Tibial artery (tissue), 4 donors: Measurements from ENCODE around the gene CCDC157.

Experiments
- DNase-seq, 2 donors: peaks; one replicate each; pipeline ENCODE4 v3.0.0-alpha.2; 2019
- H3K27ac ChIP-seq, 2 donors: fragments of 200-600 bp; sonication (generic) in 1 of 2; 1 replicate in 1 of 2; 2 replicates in 1 of 2; pipeline ENCODE4 v1.5.1; 2018 to 2019; ENCODE audit warnings: mild to moderate bottlenecking in 1 of 2
- H3K27me3 ChIP-seq, 2 donors: fragments of 200-600 bp; sonication (generic) in 1 of 2; one replicate each; pipeline versions ENCODE4 v1.5.1 to v1.6.0; 2016 to 2019
- H3K36me3 ChIP-seq, 3 donors: fragments of 200-600 bp; sonication (generic) in 2 of 3; one replicate each; pipeline ENCODE4 v1.5.1; 2016 to 2019; ENCODE audit warnings: mild to moderate bottlenecking in 2 of 3
- H3K4me1 ChIP-seq, 4 donors: fragments of 200-600 bp; sonication (generic) in 2 of 4; 1 replicate in 3 of 4; 2 replicates in 1 of 4; pipeline ENCODE4 v1.5.1; 2016 to 2019
- H3K4me3 ChIP-seq, 2 donors: fragments of 200-600 bp; sonication (generic) in 1 of 2; 1 replicate in 1 of 2; 2 replicates in 1 of 2; pipeline ENCODE4 v1.5.1; 2018 to 2019; ENCODE audit warnings: mild to moderate bottlenecking in 2 of 2
- H3K9me3 ChIP-seq, 3 donors: fragments of 200-600 bp; sonication (generic) in 1 of 3; one replicate each; pipeline ENCODE4 v1.5.1; 2016 to 2019
- intact Hi-C: fragments of 100-400 bp; cut with DNase I; formaldehyde crosslinking; loops from one replicate; pipeline ENCODE4 v1.15.0; 2023; ENCODE audit warnings: low total_unique reads
- TF ChIP-seq, protein P1 (sequence below), 2 experiments: fragments of 200-600 bp in 1 of 2; fragments of 450-650 bp in 1 of 2; IDR thresholded peaks; one replicate each; pipeline ENCODE4 v1.5.1; 2017 to 2019; ENCODE audit warnings: antibody characterized with exemption in 2 of 2, mild to moderate bottlenecking in 1 of 2, moderate library complexity in 1 of 2

Gene CCDC157

DNA sequence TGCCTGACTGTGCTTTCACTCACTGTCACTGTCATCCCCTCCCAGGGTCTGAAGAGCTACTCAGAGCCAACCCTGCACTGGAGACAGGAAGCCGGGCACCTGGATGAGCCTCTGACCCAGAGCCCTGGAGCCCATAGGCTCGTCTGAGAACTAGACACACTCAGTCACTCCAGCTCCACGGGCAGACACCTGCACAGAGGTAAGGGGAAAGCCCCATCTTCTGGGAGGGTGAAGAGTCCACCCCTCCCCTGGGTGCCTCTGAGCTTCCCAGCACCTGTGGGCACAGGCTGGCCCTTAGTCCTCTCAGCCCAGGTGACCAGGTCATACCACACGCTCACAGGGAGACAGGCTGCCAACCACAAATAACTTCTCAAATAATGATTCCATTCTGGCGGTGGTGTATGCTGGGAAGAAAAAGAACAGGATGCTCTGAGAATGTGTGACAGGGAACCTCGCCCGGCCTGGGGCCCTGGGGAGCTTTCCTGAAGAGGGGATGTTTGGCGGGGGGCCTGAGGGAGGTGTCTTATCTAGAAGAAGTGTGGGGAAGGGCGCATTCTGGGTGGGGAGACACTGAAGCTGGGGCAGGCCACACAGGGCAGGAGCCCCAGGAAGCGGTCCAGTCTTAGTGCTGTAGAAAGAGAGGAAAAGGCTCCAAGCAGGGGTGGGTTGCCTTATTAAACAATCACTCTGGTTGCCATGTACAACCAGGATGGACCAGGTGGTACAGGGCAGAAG is 5.3 kb downstream of the CCDC157 start:
- H3K9me3 ChIP-seq: no peaks in the 10 kb centered on the region
- no peak overlapping the region for H3K4me3 ChIP-seq
- H3K4me1 ChIP-seq: peaks cover 0 to 8% (median 6%) of the 10 kb centered on the region in 4 donors
- intact Hi-C loops: no loop called here
- peaks cover 0 to 15% (median 0%) of the 10 kb centered on the region in 3 donors for H3K36me3 ChIP-seq
- no peak for DNase-seq
- H3K27ac ChIP-seq: no peak overlapping the region
- H3K27me3 ChIP-seq: no peaks in the 10 kb centered on the region
- TF ChIP-seq, protein P1, sequence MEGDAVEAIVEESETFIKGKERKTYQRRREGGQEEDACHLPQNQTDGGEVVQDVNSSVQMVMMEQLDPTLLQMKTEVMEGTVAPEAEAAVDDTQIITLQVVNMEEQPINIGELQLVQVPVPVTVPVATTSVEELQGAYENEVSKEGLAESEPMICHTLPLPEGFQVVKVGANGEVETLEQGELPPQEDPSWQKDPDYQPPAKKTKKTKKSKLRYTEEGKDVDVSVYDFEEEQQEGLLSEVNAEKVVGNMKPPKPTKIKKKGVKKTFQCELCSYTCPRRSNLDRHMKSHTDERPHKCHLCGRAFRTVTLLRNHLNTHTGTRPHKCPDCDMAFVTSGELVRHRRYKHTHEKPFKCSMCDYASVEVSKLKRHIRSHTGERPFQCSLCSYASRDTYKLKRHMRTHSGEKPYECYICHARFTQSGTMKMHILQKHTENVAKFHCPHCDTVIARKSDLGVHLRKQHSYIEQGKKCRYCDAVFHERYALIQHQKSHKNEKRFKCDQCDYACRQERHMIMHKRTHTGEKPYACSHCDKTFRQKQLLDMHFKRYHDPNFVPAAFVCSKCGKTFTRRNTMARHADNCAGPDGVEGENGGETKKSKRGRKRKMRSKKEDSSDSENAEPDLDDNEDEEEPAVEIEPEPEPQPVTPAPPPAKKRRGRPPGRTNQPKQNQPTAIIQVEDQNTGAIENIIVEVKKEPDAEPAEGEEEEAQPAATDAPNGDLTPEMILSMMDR (IDR thresholded peaks at IDR 0.05): no peak

DNA sequence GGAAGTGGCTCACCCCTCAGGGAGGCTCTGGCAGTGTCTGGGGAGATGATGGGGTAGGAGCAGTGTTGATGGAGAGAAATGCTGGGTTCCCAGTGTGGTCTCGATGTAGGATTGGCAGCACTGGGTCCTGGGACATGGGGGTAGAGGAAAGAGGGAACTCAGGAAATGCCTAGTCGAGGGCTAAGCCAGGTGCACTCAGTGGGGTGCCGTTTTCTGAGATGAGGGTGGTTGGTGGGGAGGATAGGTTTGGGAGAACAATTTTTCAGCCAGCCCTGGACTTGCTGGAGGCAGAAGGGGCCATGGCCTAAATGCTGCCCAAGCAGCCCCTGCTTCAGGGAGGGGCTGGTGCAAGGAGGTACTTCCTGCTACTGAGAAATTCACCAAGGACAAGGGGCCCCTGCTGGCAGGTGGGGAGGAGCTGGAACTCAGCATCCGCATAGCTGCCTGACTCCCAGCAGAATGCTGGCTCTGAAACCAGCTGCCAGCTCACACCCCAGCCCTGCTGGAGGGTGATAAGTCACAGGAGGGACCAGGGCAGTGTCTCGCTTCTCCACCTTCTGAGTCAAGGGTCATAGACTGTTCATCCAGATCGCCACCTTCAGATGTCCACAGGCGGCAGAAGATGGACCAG is 6.0 kb downstream of the CCDC157 start:
- TF ChIP-seq, protein P1 (IDR thresholded peaks at IDR 0.05): no peak
- Histone ChIP-seq H3K4me1 (peaks cover 0 to 1% (median under 1%) of the 10 kb centered on the region in 4 donors), H3K27me3 (no peaks in the 10 kb centered on the region), H3K9me3 (no peaks in the 10 kb centered on the region), H3K36me3 (peaks cover 0 to 15% (median 0%) of the 10 kb centered on the region in 3 donors), H3K4me3 (no peak overlapping the region), H3K27ac (no peak overlapping the region)
- intact Hi-C loops: no loop called here
- no peak for DNase-seq

DNA sequence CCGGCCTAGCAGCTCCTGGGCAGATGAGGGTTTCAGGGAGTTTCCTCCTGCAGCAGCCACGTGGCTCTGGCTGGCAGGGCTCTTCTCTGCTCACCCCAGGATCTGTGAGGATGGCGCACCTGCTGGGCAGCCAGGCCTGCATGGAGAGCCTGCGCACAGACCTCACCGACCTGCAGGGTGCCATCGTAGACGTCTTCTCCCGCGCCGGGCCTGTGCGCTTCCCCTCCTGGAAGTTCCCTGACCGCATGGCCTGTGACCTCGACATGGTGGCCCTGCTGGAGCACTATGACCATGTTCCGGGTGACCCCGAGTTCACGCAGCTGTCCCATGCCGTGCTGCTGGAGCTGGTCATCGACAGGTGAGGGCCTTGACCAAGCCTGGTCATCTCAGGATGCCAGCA is 9.1 kb downstream of the CCDC157 start:
- peaks cover 0 to 15% (median 0%) of the 10 kb centered on the region in 3 donors for H3K36me3 ChIP-seq
- no peak overlapping the region for H3K4me3 ChIP-seq
- H3K4me1 ChIP-seq: no peaks in the 10 kb centered on the region
- H3K9me3 ChIP-seq: no peaks in the 10 kb centered on the region
- no peaks in the 10 kb centered on the region for H3K27me3 ChIP-seq
- no peak overlapping the region for H3K27ac ChIP-seq
- DNase-seq: no peak
- TF ChIP-seq, protein P1 (IDR thresholded peaks at IDR 0.05): no peak
- intact Hi-C loops: no loop called here

DNA sequence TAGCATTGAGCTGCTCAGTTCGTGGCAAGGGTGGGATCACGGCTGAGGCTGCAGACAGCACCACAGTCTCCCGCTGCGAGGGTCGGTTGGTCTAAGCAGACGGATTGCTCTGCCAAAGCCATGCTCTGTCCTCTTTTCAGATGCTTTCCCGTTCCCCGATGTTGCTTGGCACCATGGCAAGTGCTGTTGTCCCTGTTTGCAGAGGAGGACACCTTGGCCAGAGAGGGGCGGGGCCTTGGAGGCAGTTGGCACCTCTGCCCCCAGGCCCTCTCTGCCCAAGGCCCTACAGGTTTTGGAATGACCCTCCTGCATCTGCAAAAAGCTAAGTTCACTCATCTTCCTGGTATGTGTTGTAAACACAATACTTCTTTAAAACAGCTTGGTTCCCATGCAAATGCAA is 11.6 kb downstream of the CCDC157 start:
- TF ChIP-seq, protein P1 (IDR thresholded peaks at IDR 0.05): no peak
- no peak for DNase-seq
- H3K27ac ChIP-seq: no peak overlapping the region
- no peaks in the 10 kb centered on the region for H3K27me3 ChIP-seq
- no peak overlapping the region for H3K4me3 ChIP-seq
- no peaks in the 10 kb centered on the region for H3K4me1 ChIP-seq
- peaks cover 0 to 10% (median 0%) of the 10 kb centered on the region in 3 donors for H3K36me3 ChIP-seq
- intact Hi-C loops: no loop called here
- H3K9me3 ChIP-seq: no peaks in the 10 kb centered on the region

DNA sequence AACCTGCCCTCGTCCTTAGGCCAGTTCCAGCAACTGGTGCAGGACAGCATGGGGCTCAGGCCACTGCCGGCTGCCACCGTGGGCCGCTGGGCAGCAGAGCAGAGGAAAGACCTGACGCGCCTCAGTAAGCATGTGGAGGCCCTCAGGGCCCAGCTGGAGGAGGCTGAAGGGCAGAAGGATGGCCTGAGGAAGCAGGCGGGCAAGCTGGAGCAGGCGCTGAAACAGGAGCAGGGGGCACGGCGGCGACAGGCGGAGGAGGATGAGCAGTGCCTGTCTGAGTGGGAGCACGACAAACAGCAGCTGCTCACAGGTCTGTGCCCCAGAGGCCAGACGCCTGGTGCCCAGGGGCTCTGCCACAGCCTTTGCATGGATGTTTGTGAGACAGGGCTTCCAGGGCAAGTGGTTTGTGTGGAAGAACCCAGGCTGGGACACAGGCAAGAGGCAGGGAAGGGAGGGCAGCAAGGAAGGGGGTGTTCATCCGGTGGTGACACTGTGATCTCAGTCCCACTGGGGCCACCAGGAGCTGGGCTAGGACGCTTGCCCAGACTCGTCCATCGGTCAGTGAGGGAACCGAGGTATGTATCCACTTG is 13.9 kb downstream of the CCDC157 start:
- Histone ChIP-seq H3K4me3 (no peak overlapping the region), H3K27me3 (no peaks in the 10 kb centered on the region), H3K4me1 (no peaks in the 10 kb centered on the region), H3K27ac (no peak overlapping the region), H3K36me3 (peaks cover 0 to 10% (median 0%) of the 10 kb centered on the region in 3 donors), H3K9me3 (no peaks in the 10 kb centered on the region)
- intact Hi-C loops: no loop called here
- no peak for DNase-seq
- TF ChIP-seq, protein P1 (IDR thresholded peaks at IDR 0.05): no peak
